Vagina (tissue), 2 donors: ENCODE results near the gene ZFP91. TPM values are rescaled to one million over a fixed set of nuclear protein-coding genes. Genes with fewer than 3 reads are reported as not detected.

Source experiments
- DNase-seq, 2 donors: peaks; one replicate each; pipeline ENCODE4 v3.0.0-alpha.2; 2017; ENCODE audit errors: extremely low spot score in 2 of 2
- H3K27ac ChIP-seq: fragments of 200-600 bp; sonication (generic); one replicate; pipeline ENCODE4 v1.5.1; 2019
- H3K27me3 ChIP-seq: fragments of 200-600 bp; sonication (generic); one replicate; pipeline ENCODE4 v1.5.1; 2019
- H3K36me3 ChIP-seq, 2 donors: fragments of 200-600 bp; sonication (generic); one replicate each; pipeline ENCODE4 v1.5.1; 2017 to 2019
- H3K4me1 ChIP-seq: fragments of 200-600 bp; sonication (generic); one replicate; pipeline ENCODE4 v1.5.1; 2019
- H3K4me3 ChIP-seq, 2 donors: fragments of 200-600 bp; sonication (generic); 1 replicate in 1 of 2; 2 replicates in 1 of 2; pipeline ENCODE4 v1.5.1; 2016 to 2019
- H3K9me3 ChIP-seq: fragments of 200-600 bp; sonication (generic); one replicate; pipeline ENCODE4 v1.5.1; 2019
- CTCF ChIP-seq, 3 experiments: fragments of 450-650 bp in 2 of 3; fragments of 200-600 bp in 1 of 3; sonication (generic) in 1 of 3; IDR thresholded peaks; one replicate each; pipeline ENCODE4 v1.5.1; 2017 to 2019; ENCODE audit warnings: antibody characterized with exemption in 3 of 3, mild to moderate bottlenecking in 2 of 3, moderate library complexity in 2 of 3
- POLR2A ChIP-seq, 2 donors: fragments of 450-650 bp; IDR thresholded peaks; one replicate each; pipeline ENCODE4 v1.6.1; 2017; ENCODE audit warnings: antibody characterized with exemption in 2 of 2, mild to moderate bottlenecking in 2 of 2, moderate library complexity in 2 of 2
- POLR2AphosphoS5 ChIP-seq, 2 donors: sonication (generic); formaldehyde crosslinking; IDR thresholded peaks; one replicate each; pipeline ENCODE4 v1.9.0; 2017; ENCODE audit warnings: antibody characterized with exemption in 2 of 2, mild to moderate bottlenecking in 2 of 2, low read depth in 1 of 2; ENCODE audit not compliant: insufficient read depth in 1 of 2
- intact Hi-C: fragments of 100-400 bp; cut with DNase I; formaldehyde crosslinking; loops from one replicate; pipeline ENCODE4 v1.15.1; 2023
- total RNA-seq: library from RNA; depleted of rRNA; stranded (reverse); fragments of >200 nt; gene quantifications from one replicate; pipeline ENCODE4 v1.2.3, GENCODE V29; 2016

ZFP91 gene
- total RNA-seq, 1 donor from 2014 or later = 35.4 TPM

GRCh38 chr11:58652726-58653280 lies 73.9 kb downstream of the ZFP91 start:
- Histone ChIP-seq H3K4me1 (no peaks in the 10 kb centered on the region), H3K9me3 (no peaks in the 10 kb centered on the region), H3K36me3 (no peaks in the 10 kb centered on the region), H3K4me3 (no peak overlapping the region), H3K27ac (no peak overlapping the region), H3K27me3 (no peaks in the 10 kb centered on the region)
- TF ChIP-seq CTCF (IDR thresholded peaks at IDR 0.05) = no peak
- TF ChIP-seq POLR2AphosphoS5 (IDR thresholded peaks at IDR 0.05; ENCODE audit: insufficient read depth in 1 of 2, low read depth in 1 of 2) = no peak
- TF ChIP-seq POLR2A (IDR thresholded peaks at IDR 0.05) = no peak
- no peak for DNase-seq
- intact Hi-C loops = loop anchor here (10.0 kb wide), 1 partner anchor 502 kb away; no protein-coding TSS in a partner anchor

DNA sequence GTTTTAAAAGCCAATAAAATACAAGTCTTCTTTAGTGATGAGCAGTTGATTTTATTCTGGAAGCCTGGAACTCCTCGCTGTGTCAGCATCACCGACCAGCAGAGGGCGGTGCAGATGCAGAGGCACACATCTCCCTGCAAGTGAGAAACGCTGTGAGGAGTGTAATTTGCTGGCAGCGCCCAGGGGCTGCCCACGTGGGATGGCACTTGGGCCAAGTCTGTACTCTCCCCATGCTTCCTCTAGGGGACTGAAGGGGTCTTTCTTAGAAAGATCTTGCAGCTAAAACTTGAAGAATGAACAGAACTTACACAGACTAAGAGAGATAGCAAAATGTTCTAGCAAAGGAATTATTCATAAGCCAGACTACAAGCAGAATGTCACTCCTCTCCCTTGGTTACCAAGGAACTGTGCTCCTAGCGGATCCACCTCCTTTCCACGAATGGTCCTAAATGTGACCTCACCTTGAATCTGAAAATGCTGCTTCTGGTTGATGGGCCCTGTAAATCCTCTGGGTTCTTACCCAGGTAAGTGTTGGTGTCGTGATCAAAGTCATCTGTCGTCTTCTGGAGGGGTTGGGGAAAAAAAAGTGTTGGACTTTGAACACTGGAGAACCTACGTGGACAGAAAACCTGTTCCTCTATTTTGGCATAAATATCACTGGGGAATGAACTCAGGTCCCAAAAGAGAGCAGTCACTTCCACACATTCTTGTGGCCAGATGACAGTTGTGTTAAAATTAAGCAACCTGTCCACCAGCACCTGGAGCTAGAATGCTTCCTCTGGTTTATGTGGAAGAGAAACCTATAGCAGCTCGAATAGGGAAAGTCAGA lies 75.4 kb downstream of the ZFP91 start:
- intact Hi-C loops = loop anchor here (10.0 kb wide), 1 partner anchor 501 kb away; no protein-coding TSS in a partner anchor
- Histone ChIP-seq H3K27me3 (no peaks in the 10 kb centered on the region), H3K4me3 (no peak overlapping the region), H3K4me1 (no peaks in the 10 kb centered on the region), H3K27ac (no peak overlapping the region), H3K36me3 (no peaks in the 10 kb centered on the region), H3K9me3 (no peaks in the 10 kb centered on the region)
- TF ChIP-seq POLR2AphosphoS5 (IDR thresholded peaks at IDR 0.05; ENCODE audit: insufficient read depth in 1 of 2, low read depth in 1 of 2) = peak in 1 of 2 donors; percentile 20
- TF ChIP-seq POLR2A (IDR thresholded peaks at IDR 0.05) = no peak
- peak; percentile 54 to 65 (median 58) for TF ChIP-seq CTCF (IDR thresholded peaks at IDR 0.05)
- DNase-seq = no peak

DNA sequence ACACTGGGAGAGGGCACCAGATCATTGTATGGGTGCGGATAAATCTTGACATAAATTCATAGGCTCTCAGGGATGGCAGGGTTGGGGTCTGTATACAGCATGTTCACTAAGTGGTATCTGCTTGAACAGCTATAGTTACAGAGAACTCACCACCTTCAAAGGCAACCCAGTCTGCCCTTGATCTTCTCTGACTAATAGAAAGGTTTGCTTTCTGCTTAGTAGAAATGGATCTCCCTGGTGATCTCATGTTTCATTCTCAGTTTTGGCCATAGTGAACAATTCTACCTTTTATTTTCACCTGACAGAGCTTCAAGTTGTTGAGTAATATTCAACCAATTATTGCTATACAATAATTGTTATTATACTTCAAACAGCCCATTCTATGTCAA lies 76.0 kb downstream of the ZFP91 start:
- H3K36me3 ChIP-seq = no peaks in the 10 kb centered on the region
- H3K27ac ChIP-seq = no peak overlapping the region
- no peak overlapping the region for H3K4me3 ChIP-seq
- TF ChIP-seq POLR2AphosphoS5 (IDR thresholded peaks at IDR 0.05; ENCODE audit: insufficient read depth in 1 of 2, low read depth in 1 of 2) = no peak
- TF ChIP-seq POLR2A (IDR thresholded peaks at IDR 0.05) = no peak
- TF ChIP-seq CTCF (IDR thresholded peaks at IDR 0.05) = no peak
- H3K9me3 ChIP-seq = no peaks in the 10 kb centered on the region
- H3K27me3 ChIP-seq = no peaks in the 10 kb centered on the region
- H3K4me1 ChIP-seq = no peaks in the 10 kb centered on the region
- no peak for DNase-seq
- intact Hi-C loops = loop anchor here (10.0 kb wide), 1 partner anchor 500 kb away; no protein-coding TSS in a partner anchor

- intact Hi-C loops = loop anchor here (10.0 kb wide), 1 partner anchor 498 kb away; no protein-coding TSS in a partner anchor
- no peak overlapping the region for H3K27ac ChIP-seq
- H3K4me3 ChIP-seq = no peak overlapping the region
- no peaks in the 10 kb centered on the region for H3K9me3 ChIP-seq
- no peak for DNase-seq
- H3K27me3 ChIP-seq = no peaks in the 10 kb centered on the region
- no peaks in the 10 kb centered on the region for H3K36me3 ChIP-seq
- no peaks in the 10 kb centered on the region for H3K4me1 ChIP-seq
- TF ChIP-seq CTCF (IDR thresholded peaks at IDR 0.05) (no peak), POLR2AphosphoS5 (IDR thresholded peaks at IDR 0.05; ENCODE audit: insufficient read depth in 1 of 2, low read depth in 1 of 2) (no peak), POLR2A (IDR thresholded peaks at IDR 0.05) (no peak)
These were observed 77.5 kb downstream of the ZFP91 start for GRCh38 chr11:58656348-58656747.
